Trophoblast cell (in vitro differentiated cells and primary cell): ENCODE measurements around the gene ZIC5.

Experiments used
- DNase-seq, 2 donors: peaks; one replicate each; pipeline ENCODE4 v3.0.0-alpha.2; 2016
- H2AFZ ChIP-seq: 2 replicates; pipeline ENCODE4 v1.6.1; 2013; ENCODE audit warnings: low read length, moderate library complexity, mild to moderate bottlenecking; ENCODE audit not compliant: insufficient read depth, poor library complexity
- H2AK5ac ChIP-seq: 2 replicates; pipeline ENCODE4 v1.6.1; 2013; ENCODE audit warnings: mild to moderate bottlenecking, low read length
- H2BK120ac ChIP-seq: 2 replicates; pipeline ENCODE4 v1.6.1; 2013; ENCODE audit warnings: low read length, mild to moderate bottlenecking, moderate library complexity; ENCODE audit not compliant: insufficient read depth, poor library complexity
- H2BK12ac ChIP-seq: 2 replicates; pipeline ENCODE4 v1.6.1; 2013; ENCODE audit warnings: mild to moderate bottlenecking, low read length, moderate library complexity
- H2BK5ac ChIP-seq: 2 replicates; pipeline ENCODE4 v1.6.1; 2013; ENCODE audit warnings: low read length, low read depth, moderate library complexity, mild to moderate bottlenecking; ENCODE audit not compliant: poor library complexity
- H3K14ac ChIP-seq: 2 replicates; pipeline ENCODE4 v1.6.1; 2013; ENCODE audit warnings: mild to moderate bottlenecking, low read length
- H3K18ac ChIP-seq: 2 replicates; pipeline ENCODE4 v1.6.1; 2013; ENCODE audit warnings: mild to moderate bottlenecking, low read length
- H3K23ac ChIP-seq: 2 replicates; pipeline ENCODE4 v1.6.1; 2013; ENCODE audit warnings: low read length
- H3K27ac ChIP-seq: 2 replicates; pipeline ENCODE4 v1.5.1; 2013; ENCODE audit warnings: low read depth, mild to moderate bottlenecking, inconsistent platforms, low read length, moderate library complexity
- H3K27me3 ChIP-seq: 2 replicates; pipeline ENCODE4 v1.6.1; 2013; ENCODE audit warnings: inconsistent platforms, mild to moderate bottlenecking, low read length, moderate library complexity; ENCODE audit not compliant: insufficient read depth
- H3K36me3 ChIP-seq, 2 experiments: 1 replicate in 1 of 2; 2 replicates in 1 of 2; pipeline ENCODE4 v1.6.1; 2013; ENCODE audit warnings: low read length in 2 of 2, mild to moderate bottlenecking in 2 of 2, moderate library complexity in 1 of 2; ENCODE audit not compliant: insufficient read depth in 2 of 2, control insufficient read depth in 1 of 2
- H3K4ac ChIP-seq: 2 replicates; pipeline ENCODE4 v1.6.1; 2013; ENCODE audit warnings: low read depth, mild to moderate bottlenecking, low read length, moderate library complexity
- H3K4me1 ChIP-seq, 2 experiments: 1 replicate in 1 of 2; 2 replicates in 1 of 2; pipeline ENCODE4 v1.6.1; 2013; ENCODE audit warnings: low read length in 2 of 2, mild to moderate bottlenecking in 2 of 2, moderate library complexity in 1 of 2; ENCODE audit not compliant: insufficient read depth in 2 of 2, control insufficient read depth in 1 of 2
- H3K4me2 ChIP-seq: 2 replicates; pipeline ENCODE4 v1.6.1; 2013; ENCODE audit warnings: inconsistent platforms, mild to moderate bottlenecking, low read length, moderate library complexity
- H3K4me3 ChIP-seq: 2 replicates; pipeline ENCODE4 v1.5.1; 2013; ENCODE audit warnings: mild to moderate bottlenecking, low read depth, low read length, inconsistent platforms
- H3K79me1 ChIP-seq: one replicate; pipeline ENCODE4 v1.6.1; 2013; ENCODE audit warnings: low read length
- H3K79me2 ChIP-seq: 2 replicates; pipeline ENCODE4 v1.6.1; 2013; ENCODE audit warnings: low read length, mild to moderate bottlenecking; ENCODE audit not compliant: control insufficient read depth, insufficient read depth, poor library complexity
- H3K9ac ChIP-seq: 2 replicates; pipeline ENCODE4 v1.6.1; 2013; ENCODE audit warnings: mild to moderate bottlenecking, low read length
- H3K9me3 ChIP-seq: 2 replicates; pipeline ENCODE4 v1.6.1; 2013; ENCODE audit warnings: low read depth, mild to moderate bottlenecking, control low read depth, inconsistent platforms, low read length; ENCODE audit not compliant: insufficient read depth
- H4K12ac ChIP-seq: 2 replicates; pipeline ENCODE4 v1.6.1; 2013; ENCODE audit warnings: low read depth, mild to moderate bottlenecking, low read length, moderate library complexity
- H4K8ac ChIP-seq: 2 replicates; pipeline ENCODE4 v1.6.1; 2013; ENCODE audit warnings: low read depth, mild to moderate bottlenecking, low read length, moderate library complexity
- H4K91ac ChIP-seq: one replicate; pipeline ENCODE4 v1.6.1; 2013; ENCODE audit warnings: low read depth, mild to moderate bottlenecking, low read length, moderate library complexity
- WGBS: extraction: QIAGEN DNeasy Blood & Tissue Kit; methylation state at CpG from one replicate; pipeline ENCODE4 v1.1.7; 2013; ENCODE audit warnings: missing lambda C conversion rate; ENCODE audit not compliant: insufficient read length, insufficient coverage; ENCODE audit errors: extremely low coverage; 5-methylcytosine and 5-hydroxymethylcytosine counted together

Gene ZIC5

DNA sequence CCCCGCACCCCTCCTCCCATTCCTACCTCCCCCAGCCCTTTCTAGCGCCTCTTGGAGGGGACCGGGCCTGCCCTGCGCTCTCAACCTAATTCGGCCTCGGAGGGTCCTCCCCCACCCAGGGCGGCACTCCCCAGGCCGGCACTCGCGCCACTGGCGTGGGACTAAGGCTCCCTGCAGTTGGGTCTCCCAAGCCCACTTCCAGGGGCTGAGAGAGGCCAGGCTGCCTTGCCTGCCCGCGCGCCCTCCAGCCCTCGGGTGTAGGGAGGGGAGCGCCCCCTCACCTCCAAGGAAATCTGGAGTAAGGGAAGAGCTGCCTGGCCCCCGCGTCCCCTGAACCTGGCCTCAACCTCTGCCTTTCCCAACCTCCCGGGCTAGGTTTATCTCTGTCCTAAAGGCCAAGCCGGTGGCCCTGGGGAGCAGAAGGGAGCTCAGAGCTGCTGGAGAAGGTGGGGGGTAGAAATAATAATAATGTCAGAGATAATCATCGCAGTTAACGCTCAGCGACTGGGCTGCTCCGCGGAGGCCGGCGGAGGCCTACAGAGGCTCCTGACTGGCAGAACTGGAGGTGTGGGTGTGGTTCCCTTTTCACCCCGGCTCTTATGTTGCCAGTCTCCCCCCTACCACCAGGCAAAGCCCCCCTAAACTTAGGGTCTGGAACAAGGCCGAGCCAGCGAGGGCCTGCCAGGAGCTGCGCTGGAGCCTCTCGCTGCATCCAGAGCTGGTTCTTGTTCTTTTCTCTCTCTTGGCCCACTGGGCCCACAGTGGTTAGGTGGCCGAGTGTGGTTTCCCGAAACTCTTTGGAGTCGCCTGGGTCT is 19.7 kb upstream of the ZIC5 start:
- Histone ChIP-seq H3K27me3 (peaks cover 68% of the 10 kb centered on the region), H3K4ac (no peak overlapping the region), H3K4me1 (no peaks in the 10 kb centered on the region), H2AFZ (no peak overlapping the region), H3K9me3 (peaks cover 7% of the 10 kb centered on the region), H4K91ac (no peak overlapping the region), H3K9ac (no peak overlapping the region), H2BK5ac (no peak overlapping the region), H3K79me2 (no peaks in the 10 kb centered on the region), H2BK120ac (no peak overlapping the region), H3K23ac (peak overlapping the region; percentile 59), H2BK12ac (no peak overlapping the region), H3K14ac (no peak overlapping the region), H2AK5ac (no peak overlapping the region), H3K27ac (no peak overlapping the region), H3K36me3 (no peaks in the 10 kb centered on the region), H3K4me2 (no peak overlapping the region), H3K4me3 (peak overlapping the region; percentile 57), H3K18ac (no peak overlapping the region), H4K12ac (no peak overlapping the region), H4K8ac (no peak overlapping the region), H3K79me1 (no peaks in the 10 kb centered on the region)
- WGBS: no CpG with 5 or more reads among the region's 35 CpGs
- DNase-seq: no peak

DNA sequence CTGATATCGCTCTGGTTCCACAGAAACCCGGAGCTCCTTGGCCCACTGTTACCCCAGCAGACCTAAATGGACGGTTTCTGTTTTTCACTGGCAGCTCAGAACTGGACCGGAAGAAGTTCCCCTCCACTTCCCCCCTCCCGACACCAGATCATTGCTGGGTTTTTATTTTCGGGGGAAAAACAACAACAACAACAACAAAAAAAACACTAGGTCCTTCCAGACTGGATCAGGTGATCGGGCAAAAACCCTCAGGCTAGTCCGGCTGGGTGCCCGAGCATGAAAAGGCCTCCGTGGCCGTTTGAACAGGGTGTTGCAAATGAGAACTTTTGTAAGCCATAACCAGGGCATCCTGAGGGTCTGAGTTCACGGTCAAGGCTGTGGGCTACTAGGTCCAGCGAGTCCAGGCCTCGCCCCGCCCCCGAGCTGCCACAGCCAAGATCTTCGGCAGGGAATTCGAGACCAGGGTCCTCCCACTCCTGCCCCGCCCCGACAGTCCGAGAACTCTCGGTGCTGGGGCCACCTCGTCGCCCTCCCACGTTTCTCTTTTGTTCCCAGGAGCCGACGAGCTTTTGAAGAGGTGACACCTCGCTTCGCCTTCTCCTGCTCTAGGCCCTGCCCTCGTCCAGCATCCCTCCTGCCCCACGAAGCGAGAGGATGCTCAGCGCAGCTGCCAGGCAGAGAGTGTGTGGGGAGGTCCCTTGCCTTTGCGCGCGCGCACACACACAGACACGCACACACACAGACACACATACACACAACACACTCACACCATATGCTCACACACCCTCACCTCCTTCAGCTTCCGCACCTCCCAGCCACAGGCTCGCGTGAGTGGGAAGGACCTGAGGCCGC is 18.8 kb upstream of the ZIC5 start:
- Histone ChIP-seq H3K4me3 (peak overlapping the region; percentile 57), H2BK120ac (no peak overlapping the region), H2AK5ac (no peak overlapping the region), H3K27me3 (peaks cover 70% of the 10 kb centered on the region), H3K36me3 (no peaks in the 10 kb centered on the region), H2AFZ (no peak overlapping the region), H3K4ac (no peak overlapping the region), H3K4me2 (no peak overlapping the region), H3K79me1 (no peaks in the 10 kb centered on the region), H3K9me3 (peaks cover 7% of the 10 kb centered on the region), H4K91ac (no peak overlapping the region), H3K14ac (no peak overlapping the region), H3K9ac (no peak overlapping the region), H3K27ac (no peak overlapping the region), H4K8ac (no peak overlapping the region), H3K18ac (no peak overlapping the region), H3K4me1 (no peaks in the 10 kb centered on the region), H2BK12ac (no peak overlapping the region), H3K79me2 (no peaks in the 10 kb centered on the region), H2BK5ac (no peak overlapping the region), H3K23ac (peak overlapping the region; percentile 59), H4K12ac (no peak overlapping the region)
- WGBS: no CpG with 5 or more reads among the region's 42 CpGs
- DNase-seq: no peak

DNA sequence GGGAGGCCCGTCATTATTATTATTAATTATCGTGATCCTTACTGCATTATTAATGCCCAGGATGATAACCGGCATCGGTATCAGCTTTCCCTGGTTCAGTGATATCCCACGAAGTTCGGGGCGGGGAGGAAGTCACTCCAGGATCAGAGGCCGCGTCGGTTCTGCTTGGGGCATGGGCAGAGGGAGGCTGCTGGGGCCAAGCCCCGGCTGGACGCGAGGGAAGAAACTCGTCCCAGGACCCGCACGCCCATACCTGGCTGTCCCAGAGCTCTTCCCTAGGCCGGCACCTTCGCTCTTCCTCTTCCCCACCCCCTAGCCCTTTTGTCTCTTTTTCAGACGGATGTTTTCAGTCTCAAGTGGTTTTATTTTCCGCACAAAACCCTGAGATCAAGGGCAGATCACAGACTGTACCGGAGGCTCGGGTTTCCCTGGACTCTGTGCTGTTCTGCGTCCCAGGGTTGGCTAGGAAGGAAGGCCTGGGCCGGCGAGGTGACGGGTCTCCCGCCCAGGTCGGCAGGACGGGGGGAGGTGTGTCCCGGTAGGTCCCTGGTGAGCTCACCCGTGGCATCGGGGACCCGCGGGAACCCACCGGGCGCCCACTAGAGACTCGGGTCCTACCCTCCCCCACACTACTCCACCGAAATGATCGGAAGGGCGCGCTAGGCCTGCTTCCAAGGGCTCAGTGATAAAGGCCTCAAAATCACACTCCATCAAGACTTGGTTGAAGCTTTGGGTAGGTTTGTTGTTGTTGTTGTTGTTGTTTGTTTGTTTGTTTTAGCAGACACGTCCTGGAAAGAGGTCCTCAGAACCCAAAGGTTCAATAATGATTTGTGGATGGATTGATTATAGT is 17.9 kb upstream of the ZIC5 start:
- no peak overlapping the region for H3K14ac ChIP-seq
- no peak overlapping the region for H2BK120ac ChIP-seq
- H3K4me3 ChIP-seq: no peak overlapping the region
- H3K79me1 ChIP-seq: no peaks in the 10 kb centered on the region
- H4K12ac ChIP-seq: no peak overlapping the region
- H3K9me3 ChIP-seq: peaks cover 7% of the 10 kb centered on the region
- no peak overlapping the region for H2AFZ ChIP-seq
- peaks cover 78% of the 10 kb centered on the region for H3K27me3 ChIP-seq
- H3K23ac ChIP-seq: no peak overlapping the region
- DNase-seq: no peak
- H4K91ac ChIP-seq: no peak overlapping the region
- H3K18ac ChIP-seq: no peak overlapping the region
- no peak overlapping the region for H3K9ac ChIP-seq
- H2BK5ac ChIP-seq: no peak overlapping the region
- H2BK12ac ChIP-seq: no peak overlapping the region
- no peaks in the 10 kb centered on the region for H3K36me3 ChIP-seq
- H3K79me2 ChIP-seq: no peaks in the 10 kb centered on the region
- H2AK5ac ChIP-seq: no peak overlapping the region
- H4K8ac ChIP-seq: no peak overlapping the region
- no peak overlapping the region for H3K4ac ChIP-seq
- H3K27ac ChIP-seq: no peak overlapping the region
- no CpG with 5 or more reads among the region's 42 CpGs for WGBS
- H3K4me1 ChIP-seq: peaks cover 0 to 3% of the 10 kb centered on the region in 2 experiments
- no peak overlapping the region for H3K4me2 ChIP-seq

DNA sequence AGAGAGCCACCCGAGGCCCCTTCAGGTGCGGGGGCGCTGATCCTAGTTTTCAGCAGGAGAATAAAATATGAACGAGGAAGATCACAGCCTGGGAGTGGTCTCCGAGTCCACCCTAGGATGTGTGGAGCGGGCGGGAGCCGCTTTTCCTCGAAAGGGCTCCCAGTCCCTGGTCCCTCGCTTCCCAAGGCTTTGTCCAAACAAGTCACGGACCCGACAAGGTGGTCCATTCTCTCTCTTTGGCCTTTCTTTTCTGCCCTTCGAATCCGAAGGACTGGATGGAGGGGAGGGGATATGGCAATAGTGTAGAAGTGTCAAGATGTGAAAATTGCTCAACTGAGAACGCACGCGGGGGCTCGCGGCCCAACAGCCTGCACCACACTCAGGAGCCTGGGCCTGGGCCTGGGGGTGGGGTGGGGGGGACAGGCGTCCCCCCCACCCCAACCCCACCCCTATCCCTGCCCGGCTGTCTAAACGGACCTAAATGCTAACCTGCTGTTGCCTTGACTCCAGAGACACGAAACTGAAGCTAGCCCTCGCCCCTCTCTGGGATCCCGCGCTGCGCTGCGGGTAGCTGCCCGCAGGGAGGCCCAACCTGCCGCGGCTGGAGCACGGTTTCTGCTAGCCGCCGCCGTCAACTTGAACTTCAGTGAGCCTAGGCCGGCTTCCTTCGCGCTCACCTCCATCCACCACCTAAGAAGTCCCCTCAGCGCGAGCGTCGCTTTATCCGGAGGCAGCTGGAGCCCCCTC is 17.1 kb upstream of the ZIC5 start:
- peaks cover 7% of the 10 kb centered on the region for H3K9me3 ChIP-seq
- H3K23ac ChIP-seq: no peak overlapping the region
- WGBS: no CpG with 5 or more reads among the region's 43 CpGs
- no peak overlapping the region for H2AFZ ChIP-seq
- H2BK12ac ChIP-seq: no peak overlapping the region
- no peaks in the 10 kb centered on the region for H3K36me3 ChIP-seq
- no peak overlapping the region for H3K18ac ChIP-seq
- no peak overlapping the region for H2BK120ac ChIP-seq
- H3K4me1 ChIP-seq: peaks cover 0 to 3% of the 10 kb centered on the region in 2 experiments
- H3K4me3 ChIP-seq: no peak overlapping the region
- H3K4me2 ChIP-seq: no peak overlapping the region
- H4K91ac ChIP-seq: no peak overlapping the region
- H4K8ac ChIP-seq: no peak overlapping the region
- no peak for DNase-seq
- H3K79me1 ChIP-seq: no peaks in the 10 kb centered on the region
- no peak overlapping the region for H3K14ac ChIP-seq
- no peak overlapping the region for H3K9ac ChIP-seq
- H2BK5ac ChIP-seq: no peak overlapping the region
- H3K4ac ChIP-seq: no peak overlapping the region
- no peak overlapping the region for H4K12ac ChIP-seq
- no peak overlapping the region for H2AK5ac ChIP-seq
- no peak overlapping the region for H3K27ac ChIP-seq
- H3K79me2 ChIP-seq: no peaks in the 10 kb centered on the region
- peaks cover 83% of the 10 kb centered on the region for H3K27me3 ChIP-seq
